ENCODE data around the gene COL5A1.

The COL5A1 gene

GRCh38 chr9:134670851-134671281, 29.3 kb downstream of the COL5A1 start:
- peaks cover 2% of the 10 kb centered on the region for H3K4me1 ChIP-seq
- H3K36me3 ChIP-seq (ENCODE audit: control insufficient read depth, insufficient read depth, low read length) = no peaks in the 10 kb centered on the region
- H3K79me2 ChIP-seq = peaks cover 8% of the 10 kb centered on the region
- no peaks in the 10 kb centered on the region for H3K9me3 ChIP-seq (ENCODE audit: control insufficient read depth, low read length)
- H3K4me3 ChIP-seq (ENCODE audit: low read depth, low read length) = no peak overlapping the region
- no peak overlapping the region for H3K27ac ChIP-seq
- H3K4me2 ChIP-seq (ENCODE audit: low read length) = no peak overlapping the region
- H3K27me3 ChIP-seq (ENCODE audit: control insufficient read depth, insufficient read depth, low read length) = no peaks in the 10 kb centered on the region
- no peak for TF ChIP-seq CTCF (IDR thresholded peaks at IDR 0.05)
- no peak overlapping the region for H2AFZ ChIP-seq
- H3K9ac ChIP-seq = no peak overlapping the region

- H3K79me2 ChIP-seq = peaks cover 8% of the 10 kb centered on the region
- H2AFZ ChIP-seq = no peak overlapping the region
- H3K36me3 ChIP-seq (ENCODE audit: control insufficient read depth, insufficient read depth, low read length) = no peaks in the 10 kb centered on the region
- no peak overlapping the region for H3K27ac ChIP-seq
- no peak overlapping the region for H3K9ac ChIP-seq
- no peak for TF ChIP-seq CTCF (IDR thresholded peaks at IDR 0.05)
- no peaks in the 10 kb centered on the region for H3K27me3 ChIP-seq (ENCODE audit: control insufficient read depth, insufficient read depth, low read length)
- peaks cover 2% of the 10 kb centered on the region for H3K4me1 ChIP-seq
- H3K9me3 ChIP-seq (ENCODE audit: control insufficient read depth, low read length) = no peaks in the 10 kb centered on the region
- H3K4me2 ChIP-seq (ENCODE audit: low read length) = no peak overlapping the region
- no peak overlapping the region for H3K4me3 ChIP-seq (ENCODE audit: low read depth, low read length)
Measured at GRCh38 chr9:134671341-134672113, 29.9 kb downstream of the COL5A1 start.

- Histone ChIP-seq H3K79me2 (peaks cover 5% of the 10 kb centered on the region), H3K9me3 (ENCODE audit: control insufficient read depth, low read length) (no peaks in the 10 kb centered on the region), H3K4me1 (no peaks in the 10 kb centered on the region), H3K36me3 (ENCODE audit: control insufficient read depth, insufficient read depth, low read length) (no peaks in the 10 kb centered on the region), H3K4me2 (ENCODE audit: low read length) (no peak overlapping the region), H2AFZ (no peak overlapping the region), H3K27ac (no peak overlapping the region), H3K27me3 (ENCODE audit: control insufficient read depth, insufficient read depth, low read length) (no peaks in the 10 kb centered on the region), H3K9ac (no peak overlapping the region), H3K4me3 (ENCODE audit: low read depth, low read length) (no peak overlapping the region)
- no peak for TF ChIP-seq CTCF (IDR thresholded peaks at IDR 0.05)
Measured at GRCh38 chr9:134676361-134676760, 34.8 kb downstream of the COL5A1 start.

- Histone ChIP-seq H3K4me2 (ENCODE audit: low read length) (no peak overlapping the region), H3K9ac (no peak overlapping the region), H3K36me3 (ENCODE audit: control insufficient read depth, insufficient read depth, low read length) (no peaks in the 10 kb centered on the region), H3K79me2 (peaks cover 5% of the 10 kb centered on the region), H2AFZ (no peak overlapping the region), H3K27me3 (ENCODE audit: control insufficient read depth, insufficient read depth, low read length) (no peaks in the 10 kb centered on the region), H3K4me1 (no peaks in the 10 kb centered on the region), H3K4me3 (ENCODE audit: low read depth, low read length) (no peak overlapping the region), H3K27ac (no peak overlapping the region), H3K9me3 (ENCODE audit: control insufficient read depth, low read length) (no peaks in the 10 kb centered on the region)
- TF ChIP-seq CTCF (IDR thresholded peaks at IDR 0.05) = no peak
Measured at GRCh38 chr9:134676886-134677285, 35.3 kb downstream of the COL5A1 start.

GRCh38 chr9:134677743-134678142, 36.1 kb downstream of the COL5A1 start:
- Histone ChIP-seq H3K4me1 (no peaks in the 10 kb centered on the region), H3K79me2 (peaks cover 5% of the 10 kb centered on the region), H3K27me3 (ENCODE audit: control insufficient read depth, insufficient read depth, low read length) (no peaks in the 10 kb centered on the region), H2AFZ (no peak overlapping the region), H3K27ac (no peak overlapping the region), H3K4me3 (ENCODE audit: low read depth, low read length) (no peak overlapping the region), H3K4me2 (ENCODE audit: low read length) (no peak overlapping the region), H3K9ac (no peak overlapping the region), H3K9me3 (ENCODE audit: control insufficient read depth, low read length) (no peaks in the 10 kb centered on the region), H3K36me3 (ENCODE audit: control insufficient read depth, insufficient read depth, low read length) (no peaks in the 10 kb centered on the region)
- no peak for TF ChIP-seq CTCF (IDR thresholded peaks at IDR 0.05)
